ENCODE results near the gene PDRG1.
"Not testable (repeated sequence)": the region's sequence is repeated elsewhere in the genome, so short reads cannot be mapped to it uniquely, and the experiment has no call there.

PDRG1 gene

DNA sequence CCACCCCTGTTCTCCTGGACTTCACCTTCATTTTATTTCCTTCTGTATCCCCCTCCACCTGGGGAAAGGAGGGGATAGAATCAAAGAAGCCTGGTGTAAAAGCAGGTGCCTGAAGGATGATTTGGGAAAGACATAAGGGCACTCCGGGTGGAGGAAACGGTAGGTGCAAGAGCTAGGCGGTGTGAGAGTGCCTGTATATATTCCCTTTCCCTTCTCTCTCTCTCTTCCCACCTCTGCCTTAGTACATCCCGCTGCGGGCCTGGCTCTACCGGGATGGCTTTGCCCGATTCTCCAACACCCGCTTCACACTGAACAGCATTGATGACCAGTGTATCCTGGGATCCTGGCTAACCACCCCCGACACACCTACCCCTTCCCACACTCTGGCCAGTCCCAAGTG lies 26.2 kb downstream of the PDRG1 start:
- ATAC-seq (ENCODE audit: low read depth), result peak; percentile 38
- Histone ChIP-seq H3K4me3 (ENCODE audit: severe bottlenecking) (no peak overlapping the region), H3K27ac (ENCODE audit: poor library complexity, severe bottlenecking) (no peak overlapping the region), H3K36me3 (ENCODE audit: low read depth) (no peaks in the 10 kb centered on the region), H3K9me3 (ENCODE audit: severe bottlenecking) (no peaks in the 10 kb centered on the region), H3K4me1 (ENCODE audit: insufficient read depth, poor library complexity, severe bottlenecking) (no peaks in the 10 kb centered on the region), H3K27me3 (ENCODE audit: insufficient read depth, poor library complexity, severe bottlenecking) (peaks cover 5% of the 10 kb centered on the region)
- DNase-seq (ENCODE audit: low spot score), result peak; percentile 66
- TF ChIP-seq, protein P1, sequence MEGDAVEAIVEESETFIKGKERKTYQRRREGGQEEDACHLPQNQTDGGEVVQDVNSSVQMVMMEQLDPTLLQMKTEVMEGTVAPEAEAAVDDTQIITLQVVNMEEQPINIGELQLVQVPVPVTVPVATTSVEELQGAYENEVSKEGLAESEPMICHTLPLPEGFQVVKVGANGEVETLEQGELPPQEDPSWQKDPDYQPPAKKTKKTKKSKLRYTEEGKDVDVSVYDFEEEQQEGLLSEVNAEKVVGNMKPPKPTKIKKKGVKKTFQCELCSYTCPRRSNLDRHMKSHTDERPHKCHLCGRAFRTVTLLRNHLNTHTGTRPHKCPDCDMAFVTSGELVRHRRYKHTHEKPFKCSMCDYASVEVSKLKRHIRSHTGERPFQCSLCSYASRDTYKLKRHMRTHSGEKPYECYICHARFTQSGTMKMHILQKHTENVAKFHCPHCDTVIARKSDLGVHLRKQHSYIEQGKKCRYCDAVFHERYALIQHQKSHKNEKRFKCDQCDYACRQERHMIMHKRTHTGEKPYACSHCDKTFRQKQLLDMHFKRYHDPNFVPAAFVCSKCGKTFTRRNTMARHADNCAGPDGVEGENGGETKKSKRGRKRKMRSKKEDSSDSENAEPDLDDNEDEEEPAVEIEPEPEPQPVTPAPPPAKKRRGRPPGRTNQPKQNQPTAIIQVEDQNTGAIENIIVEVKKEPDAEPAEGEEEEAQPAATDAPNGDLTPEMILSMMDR (IDR thresholded peaks at IDR 0.05; ENCODE audit: poor library complexity, severe bottlenecking), result no peak

DNA sequence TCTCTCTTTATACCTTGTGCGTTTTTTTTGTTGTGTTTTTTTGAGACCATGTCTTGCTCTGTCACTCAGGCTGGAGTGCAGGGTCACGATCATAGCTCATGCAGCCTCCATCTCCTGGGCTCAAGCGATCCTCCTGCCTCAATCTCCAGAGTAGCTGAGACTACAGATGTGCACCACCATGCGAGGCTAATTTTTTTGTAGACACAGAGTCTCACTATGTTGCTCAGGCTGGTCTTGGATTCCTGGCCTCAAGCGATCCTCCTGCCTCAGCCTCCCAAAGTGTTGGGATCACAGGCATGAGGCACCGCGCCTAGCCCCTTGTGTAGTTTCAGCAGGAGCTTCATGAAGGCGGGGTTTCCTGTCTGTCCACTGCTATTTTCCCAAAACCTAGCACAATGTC lies 27.3 kb downstream of the PDRG1 start:
- TF ChIP-seq, protein P1 (IDR thresholded peaks at IDR 0.05; ENCODE audit: poor library complexity, severe bottlenecking), result no peak
- H3K4me3 ChIP-seq (ENCODE audit: severe bottlenecking), result no peak overlapping the region
- no peak for ATAC-seq (ENCODE audit: low read depth)

DNA sequence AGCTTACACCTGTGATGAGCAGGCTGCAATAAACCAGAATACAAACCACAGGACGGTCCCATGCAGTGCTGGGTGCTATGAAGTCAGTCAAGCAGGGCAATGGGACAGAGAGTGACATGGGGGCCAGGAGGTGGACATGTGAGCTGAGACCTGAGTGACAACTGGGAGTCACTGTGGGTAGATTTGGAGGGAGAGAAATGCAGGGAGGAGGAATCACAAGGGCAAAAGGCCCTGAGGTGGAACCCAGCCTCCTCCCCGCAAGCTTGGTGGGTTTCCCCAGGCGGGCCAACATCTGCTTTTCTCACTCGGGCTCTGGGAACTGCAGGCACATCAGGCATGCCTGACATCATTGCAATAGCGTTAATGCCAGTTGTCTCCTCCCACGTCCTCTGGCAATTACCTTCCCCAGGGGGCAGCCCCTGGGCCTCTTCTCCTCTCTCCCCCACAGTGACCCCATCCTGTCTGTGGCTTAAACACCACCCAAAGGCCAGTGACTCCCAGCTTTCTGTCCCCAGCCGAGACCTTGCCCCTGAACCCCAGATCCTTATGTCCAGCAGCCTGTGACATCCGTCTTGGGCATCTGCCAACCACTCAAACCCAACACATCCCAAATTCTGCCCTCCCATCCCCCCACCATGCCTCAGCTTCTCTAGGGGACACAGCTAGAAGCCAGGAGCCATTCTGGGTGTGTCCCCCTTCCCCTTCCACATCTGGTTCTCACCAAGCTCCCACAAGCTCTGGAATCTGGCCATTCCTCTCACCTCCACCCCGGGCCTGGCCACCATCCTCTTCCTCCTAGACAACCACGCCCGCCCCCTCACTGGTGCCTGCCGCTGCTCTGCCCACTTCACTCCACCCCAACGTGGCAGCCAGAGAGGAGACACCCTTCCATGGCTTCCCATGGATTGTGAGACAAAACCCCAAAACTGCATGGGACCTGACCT lies 28.2 kb downstream of the PDRG1 start:
- no peak overlapping the region for H3K4me3 ChIP-seq (ENCODE audit: severe bottlenecking)
- H3K36me3 ChIP-seq (ENCODE audit: low read depth), result no peaks in the 10 kb centered on the region
- H3K4me1 ChIP-seq (ENCODE audit: insufficient read depth, poor library complexity, severe bottlenecking), result no peaks in the 10 kb centered on the region
- H3K9me3 ChIP-seq (ENCODE audit: severe bottlenecking), result no peaks in the 10 kb centered on the region
- DNase-seq (ENCODE audit: low spot score) (peak; percentile 76), ATAC-seq (ENCODE audit: low read depth) (no peak)
- H3K27me3 ChIP-seq (ENCODE audit: insufficient read depth, poor library complexity, severe bottlenecking), result peaks cover 5% of the 10 kb centered on the region
- no peak overlapping the region for H3K27ac ChIP-seq (ENCODE audit: poor library complexity, severe bottlenecking)
- TF ChIP-seq, protein P1 (IDR thresholded peaks at IDR 0.05; ENCODE audit: poor library complexity, severe bottlenecking), result no peak

More for the DNA sequence above, 27.3 kb downstream of the PDRG1 start:
- Histone ChIP-seq H3K4me1 (ENCODE audit: insufficient read depth, poor library complexity, severe bottlenecking) (no peaks in the 10 kb centered on the region), H3K27ac (ENCODE audit: poor library complexity, severe bottlenecking) (no peak overlapping the region), H3K36me3 (ENCODE audit: low read depth) (no peaks in the 10 kb centered on the region), H3K9me3 (ENCODE audit: severe bottlenecking) (no peaks in the 10 kb centered on the region), H3K27me3 (ENCODE audit: insufficient read depth, poor library complexity, severe bottlenecking) (peaks cover 5% of the 10 kb centered on the region)
- DNase-seq (ENCODE audit: low spot score), result peak; percentile 61

DNA sequence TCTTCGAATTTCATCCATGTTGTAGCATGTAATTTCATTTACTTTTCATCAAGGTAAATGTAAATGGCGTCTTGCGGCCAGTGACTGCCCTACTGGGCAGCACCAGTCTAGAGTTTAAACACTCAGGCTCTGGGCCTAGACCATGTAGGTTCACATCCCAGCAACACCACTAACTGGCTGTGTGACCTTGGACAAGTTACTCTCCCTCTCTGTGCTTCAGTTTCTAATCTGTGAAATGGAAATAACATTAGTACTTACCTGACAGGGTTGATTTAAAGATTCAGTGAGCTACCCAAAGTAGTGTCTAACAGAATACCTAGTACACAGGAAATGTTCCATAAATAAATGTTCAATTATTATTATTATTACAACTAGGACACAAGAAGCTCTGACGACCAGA lies 29.3 kb downstream of the PDRG1 start:
- TF ChIP-seq, protein P1 (IDR thresholded peaks at IDR 0.05; ENCODE audit: poor library complexity, severe bottlenecking), result no peak
- Histone ChIP-seq H3K4me1 (ENCODE audit: insufficient read depth, poor library complexity, severe bottlenecking) (no peaks in the 10 kb centered on the region), H3K4me3 (ENCODE audit: severe bottlenecking) (no peak overlapping the region), H3K27ac (ENCODE audit: poor library complexity, severe bottlenecking) (no peak overlapping the region), H3K36me3 (ENCODE audit: low read depth) (no peaks in the 10 kb centered on the region), H3K9me3 (ENCODE audit: severe bottlenecking) (no peaks in the 10 kb centered on the region), H3K27me3 (ENCODE audit: insufficient read depth, poor library complexity, severe bottlenecking) (no peaks in the 10 kb centered on the region)
- peak; percentile 34 for DNase-seq (ENCODE audit: low spot score)
- no peak for ATAC-seq (ENCODE audit: low read depth)

DNA sequence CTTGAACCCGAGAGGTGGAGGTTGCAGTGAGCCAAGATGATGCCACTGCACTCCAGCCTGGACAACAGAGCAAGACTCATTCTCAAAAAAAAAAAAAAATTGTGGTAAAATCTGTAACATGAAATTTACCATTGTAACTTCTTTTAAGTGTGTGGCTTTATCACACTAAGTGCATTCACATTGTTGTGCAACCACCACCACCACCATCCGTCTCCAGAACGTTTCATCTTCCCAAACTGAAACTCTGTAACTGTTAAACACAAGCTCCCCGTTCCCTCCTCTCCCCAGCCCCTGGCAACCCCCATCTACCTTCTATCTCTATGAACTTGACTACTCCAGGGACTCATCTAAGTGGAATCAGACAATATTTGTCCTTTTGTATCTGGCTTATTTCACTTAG lies 29.7 kb downstream of the PDRG1 start:
- TF ChIP-seq, protein P1 (IDR thresholded peaks at IDR 0.05; ENCODE audit: poor library complexity, severe bottlenecking), result no peak
- Histone ChIP-seq H3K27me3 (ENCODE audit: insufficient read depth, poor library complexity, severe bottlenecking) (no peaks in the 10 kb centered on the region), H3K4me1 (ENCODE audit: insufficient read depth, poor library complexity, severe bottlenecking) (no peaks in the 10 kb centered on the region), H3K27ac (ENCODE audit: poor library complexity, severe bottlenecking) (no peak overlapping the region), H3K9me3 (ENCODE audit: severe bottlenecking) (no peaks in the 10 kb centered on the region), H3K36me3 (ENCODE audit: low read depth) (no peaks in the 10 kb centered on the region), H3K4me3 (ENCODE audit: severe bottlenecking) (no peak overlapping the region)
- DNase-seq (ENCODE audit: low spot score), result peak; percentile 39
- no peak for ATAC-seq (ENCODE audit: low read depth)

DNA sequence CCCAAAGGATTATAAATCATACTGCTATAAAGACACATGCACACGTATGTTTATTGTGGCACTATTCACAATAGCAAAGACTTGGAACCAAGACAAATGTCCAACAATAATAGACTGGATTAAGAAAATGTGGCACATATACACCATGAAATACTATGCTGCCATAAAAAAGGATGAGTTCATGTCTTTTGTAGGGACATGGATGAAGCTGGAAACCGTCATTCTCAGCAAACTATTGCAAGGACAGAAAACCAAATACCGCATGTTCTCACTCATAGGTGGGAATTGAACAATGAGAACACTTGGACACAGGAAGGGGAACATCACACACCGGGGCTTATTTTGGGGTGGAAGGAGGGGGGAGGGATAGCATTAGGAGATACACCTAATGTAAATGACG lies 30.4 kb downstream of the PDRG1 start:
- not testable (repeated sequence) for H3K27ac ChIP-seq (ENCODE audit: poor library complexity, severe bottlenecking); H3K36me3 ChIP-seq (ENCODE audit: low read depth); H3K4me3 ChIP-seq (ENCODE audit: severe bottlenecking); H3K4me1 ChIP-seq (ENCODE audit: insufficient read depth, poor library complexity, severe bottlenecking); H3K27me3 ChIP-seq (ENCODE audit: insufficient read depth, poor library complexity, severe bottlenecking); DNase-seq (ENCODE audit: low spot score); ATAC-seq (ENCODE audit: low read depth); H3K9me3 ChIP-seq (ENCODE audit: severe bottlenecking)
